Thymus (tissue), 11 donors: ENCODE data around the gene PLXNC1. TPM values are rescaled to one million over a fixed set of nuclear protein-coding genes. Genes with fewer than 3 reads are reported as not detected.

Source experiments
- DNase-seq, 9 donors: peaks; one replicate each; pipeline ENCODE4 v3.0.0-alpha.2; 2013; ENCODE audit warnings: low spot score in 9 of 9, low read depth in 6 of 9, missing footprints in 1 of 9
- H3K27ac ChIP-seq, 2 donors: one replicate each; pipeline ENCODE4 v1.5.1; 2013; ENCODE audit warnings: control low read depth in 1 of 2, low read depth in 1 of 2, low read length in 1 of 2, mild to moderate bottlenecking in 1 of 2, moderate library complexity in 1 of 2
- H3K27me3 ChIP-seq, 2 donors: one replicate each; pipeline ENCODE4 v1.5.1; 2013; ENCODE audit warnings: low read length in 1 of 2; ENCODE audit not compliant: control insufficient read depth in 2 of 2, insufficient read depth in 1 of 2
- H3K36me3 ChIP-seq, 2 donors: one replicate each; pipeline ENCODE4 v1.5.1; 2013; ENCODE audit warnings: low read length in 1 of 2, mild to moderate bottlenecking in 1 of 2, moderate library complexity in 1 of 2; ENCODE audit not compliant: control insufficient read depth in 2 of 2, insufficient read depth in 2 of 2
- H3K4me1 ChIP-seq, 2 donors: one replicate each; pipeline ENCODE4 v1.5.1; 2013; ENCODE audit warnings: low read length in 2 of 2; ENCODE audit not compliant: control insufficient read depth in 2 of 2, insufficient read depth in 2 of 2
- H3K4me3 ChIP-seq, 2 donors: one replicate each; pipeline ENCODE4 v1.5.1; 2013; ENCODE audit warnings: low read length in 2 of 2, control low read depth in 1 of 2, mild to moderate bottlenecking in 1 of 2
- H3K9me3 ChIP-seq, 2 donors: one replicate each; pipeline ENCODE4 v1.5.1; 2013; ENCODE audit warnings: low read length in 1 of 2, mild to moderate bottlenecking in 1 of 2; ENCODE audit not compliant: control insufficient read depth in 2 of 2, insufficient read depth in 1 of 2
- WGBS: extraction: QIAGEN DNeasy Blood & Tissue Kit; methylation state at CpG from one replicate; pipeline ENCODE4 v1.1.7; 2013; 5-methylcytosine and 5-hydroxymethylcytosine counted together
- polyA plus RNA-seq: library from polyadenylated mRNA; stranded (reverse); fragments of 200-250 nt; gene quantifications from one replicate; pipeline ENCODE4 v1.2.3, GENCODE V29; 2013
- total RNA-seq: library from RNA; stranded (reverse); fragments of 120-200 nt; gene quantifications from one replicate; pipeline ENCODE4 v1.2.4, GENCODE V29; 2013
- donor health status: healthy.

Gene PLXNC1
- total and polyA plus RNA-seq, 2 donors = 3.7 to 11.0 TPM

DNA sequence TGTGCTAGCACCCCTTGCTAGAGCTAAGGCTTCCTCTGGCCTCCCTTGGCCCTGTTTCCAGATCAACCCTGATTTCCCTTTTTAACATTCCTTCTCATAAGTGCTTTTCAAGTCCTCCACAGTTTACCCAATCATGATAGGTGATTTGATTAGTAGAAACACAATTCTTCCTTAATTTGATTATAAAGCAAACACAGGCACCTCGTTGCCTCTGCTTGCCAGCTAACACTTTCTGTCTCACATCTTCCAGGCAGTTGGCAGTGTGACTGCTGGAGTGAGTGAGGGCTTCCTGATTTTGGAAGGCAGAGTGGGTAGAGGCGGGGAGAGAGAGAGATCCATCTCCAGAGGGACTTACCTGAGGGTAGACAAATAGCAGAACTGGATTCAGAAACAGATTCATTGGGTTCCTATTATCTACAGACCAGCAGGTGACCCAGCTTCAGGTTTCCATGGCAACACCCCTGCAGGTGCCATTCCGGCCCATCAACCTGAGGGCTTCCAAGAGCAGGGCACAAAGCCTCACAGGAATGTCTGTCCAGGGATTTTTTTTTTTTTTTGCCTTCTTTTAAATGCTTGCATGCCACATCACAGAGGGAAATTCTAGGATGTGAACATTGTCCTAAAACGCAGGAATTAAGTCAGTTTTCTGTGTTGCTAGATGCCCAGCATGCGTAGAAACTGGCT is 77.7 kb downstream of the PLXNC1 start:
- peaks cover 3 to 10% of the 10 kb centered on the region in 2 donors for H3K4me1 ChIP-seq
- no peaks in the 10 kb centered on the region for H3K36me3 ChIP-seq
- DNase-seq = no peak
- 96% methylated on average over 5 of the region's 5 CpGs for WGBS
- no peak overlapping the region for H3K27ac ChIP-seq
- H3K9me3 ChIP-seq = no peaks in the 10 kb centered on the region
- no peaks in the 10 kb centered on the region for H3K27me3 ChIP-seq
- H3K4me3 ChIP-seq = no peak overlapping the region

DNA sequence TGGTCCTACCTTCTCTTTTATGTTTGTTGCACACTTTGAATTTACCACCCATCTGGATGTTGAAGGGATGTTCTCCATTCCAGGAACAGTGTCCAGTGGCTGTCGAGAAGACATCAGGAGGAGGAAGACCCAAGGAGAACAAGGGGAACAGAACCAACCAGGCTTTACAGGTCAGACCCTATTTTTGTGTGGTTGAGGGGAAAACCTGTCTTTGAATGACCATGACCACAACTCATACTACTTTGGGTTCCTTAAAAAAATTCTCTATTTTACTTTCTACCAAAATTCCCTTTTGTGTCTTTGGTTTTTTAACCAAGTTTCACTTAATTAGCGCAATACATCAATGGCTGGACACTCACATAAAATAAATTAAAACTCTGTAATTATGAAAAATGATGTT is 78.7 kb downstream of the PLXNC1 start:
- H3K27ac ChIP-seq = no peak overlapping the region
- H3K4me3 ChIP-seq = no peak overlapping the region
- peaks cover 3 to 10% of the 10 kb centered on the region in 2 donors for H3K4me1 ChIP-seq
- 97% methylated on average over 2 of the region's 2 CpGs for WGBS
- H3K27me3 ChIP-seq = no peaks in the 10 kb centered on the region
- H3K36me3 ChIP-seq = no peaks in the 10 kb centered on the region
- H3K9me3 ChIP-seq = no peaks in the 10 kb centered on the region
- DNase-seq = no peak

DNA sequence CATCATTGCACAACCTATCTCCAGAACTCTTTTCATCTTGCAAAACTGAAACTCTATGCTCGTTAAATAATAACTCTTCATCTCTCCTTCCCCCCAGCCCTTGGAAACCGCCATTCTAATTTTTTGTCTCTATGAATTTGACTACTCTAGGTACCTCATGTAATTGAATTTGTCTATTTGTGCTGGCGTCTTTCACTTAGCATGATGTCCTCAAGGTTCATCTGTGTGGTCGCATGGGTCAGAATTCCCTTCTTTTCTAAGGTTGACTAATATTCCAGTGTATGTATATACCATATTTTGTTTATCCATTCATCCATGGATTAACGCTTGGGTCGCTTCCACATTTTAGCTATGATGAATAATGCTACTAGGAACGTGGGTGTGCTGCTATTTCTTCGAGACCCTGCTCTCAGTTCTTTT is 80.1 kb downstream of the PLXNC1 start:
- Histone ChIP-seq H3K27me3 (no peaks in the 10 kb centered on the region), H3K27ac (no peak overlapping the region), H3K4me3 (no peak overlapping the region), H3K4me1 (peaks cover 3 to 10% of the 10 kb centered on the region in 2 donors), H3K36me3 (no peaks in the 10 kb centered on the region), H3K9me3 (no peaks in the 10 kb centered on the region)
- 95% methylated on average over 8 of the region's 8 CpGs for WGBS
- no peak for DNase-seq

DNA sequence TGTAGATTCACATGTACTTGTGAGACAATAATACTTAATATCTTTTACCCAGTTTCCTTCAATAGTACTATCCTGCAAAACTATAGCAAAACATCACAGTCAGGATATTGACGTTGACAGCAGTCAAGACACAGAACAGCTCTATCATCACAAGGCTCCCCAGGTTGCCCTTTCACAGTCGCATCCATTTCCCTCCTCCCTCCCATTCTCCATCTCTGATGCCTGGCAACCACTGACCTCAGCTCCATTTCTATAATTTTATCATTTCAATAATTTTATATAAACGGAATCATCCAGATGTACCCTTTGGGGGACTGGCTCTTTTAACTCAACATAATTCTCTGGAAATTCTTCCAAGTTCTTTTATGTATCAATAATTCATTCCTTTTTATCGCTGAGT is 81.5 kb downstream of the PLXNC1 start:
- Histone ChIP-seq H3K4me3 (no peak overlapping the region), H3K4me1 (peaks cover 3 to 10% of the 10 kb centered on the region in 2 donors), H3K36me3 (no peaks in the 10 kb centered on the region), H3K9me3 (no peaks in the 10 kb centered on the region), H3K27ac (no peak overlapping the region), H3K27me3 (no peaks in the 10 kb centered on the region)
- no peak for DNase-seq
- 86% methylated on average over 4 of the region's 4 CpGs for WGBS

DNA sequence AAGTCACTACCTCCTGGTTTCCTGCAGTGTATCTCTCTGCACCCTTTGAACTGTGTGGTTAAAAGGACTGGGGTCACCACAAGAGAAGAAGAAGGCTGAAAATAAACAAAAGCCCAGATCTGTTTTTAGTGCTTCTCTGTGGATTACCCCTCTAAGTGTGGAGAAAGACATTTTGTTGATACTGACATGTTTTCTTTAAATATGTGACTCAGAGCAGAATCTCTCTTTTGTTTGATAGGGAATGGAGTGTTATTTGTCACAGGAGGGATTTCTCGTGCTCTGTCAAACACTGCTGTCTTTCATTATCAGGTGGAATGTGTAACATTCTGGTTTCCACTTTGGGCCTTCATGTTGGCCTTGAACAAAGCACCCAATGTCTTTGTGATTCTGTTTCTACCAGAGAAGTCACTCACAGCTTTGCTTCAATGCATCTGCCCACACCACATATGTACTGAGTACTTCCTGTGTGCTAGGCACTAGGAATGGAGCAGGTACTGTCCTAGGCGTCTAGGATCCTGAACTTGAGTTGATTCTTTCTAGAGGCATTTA is 82.1 kb downstream of the PLXNC1 start:
- no peaks in the 10 kb centered on the region for H3K36me3 ChIP-seq
- H3K27ac ChIP-seq = no peak overlapping the region

DNA sequence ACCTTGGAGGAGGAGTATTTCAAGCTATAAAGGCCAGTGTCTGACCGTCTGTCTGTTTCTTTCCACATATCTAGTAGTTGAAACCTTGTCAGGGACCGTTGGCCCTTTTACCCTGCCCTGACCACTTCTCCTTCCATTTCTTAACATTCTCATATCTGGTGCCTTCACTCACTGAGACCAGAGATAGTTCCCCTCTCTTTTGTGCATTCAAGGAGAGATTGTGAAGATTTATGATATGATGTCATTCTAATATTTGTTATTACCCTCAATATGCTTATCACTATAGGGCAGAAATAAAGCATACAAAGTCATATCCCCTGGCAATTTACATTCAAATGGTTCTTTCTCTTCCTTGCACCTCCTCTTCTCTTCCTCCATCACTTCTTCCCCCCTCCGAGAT is 83.3 kb downstream of the PLXNC1 start:
- peaks cover 3 to 10% of the 10 kb centered on the region in 2 donors for H3K4me1 ChIP-seq
- H3K4me3 ChIP-seq = no peak overlapping the region
- WGBS = 94% methylated on average over 3 of the region's 3 CpGs
- H3K27me3 ChIP-seq = no peaks in the 10 kb centered on the region
- no peak for DNase-seq
- H3K9me3 ChIP-seq = no peaks in the 10 kb centered on the region
- H3K36me3 ChIP-seq = no peaks in the 10 kb centered on the region
- H3K27ac ChIP-seq = no peak overlapping the region

More for the DNA sequence above, 82.1 kb downstream of the PLXNC1 start:
- H3K27me3 ChIP-seq = no peaks in the 10 kb centered on the region
- H3K9me3 ChIP-seq = no peaks in the 10 kb centered on the region
- H3K4me3 ChIP-seq = no peak overlapping the region
- peaks cover 3 to 10% of the 10 kb centered on the region in 2 donors for H3K4me1 ChIP-seq
- 82% methylated on average over 2 of the region's 2 CpGs for WGBS
- DNase-seq = peak in 1 of 9 donors; percentile 47

DNA sequence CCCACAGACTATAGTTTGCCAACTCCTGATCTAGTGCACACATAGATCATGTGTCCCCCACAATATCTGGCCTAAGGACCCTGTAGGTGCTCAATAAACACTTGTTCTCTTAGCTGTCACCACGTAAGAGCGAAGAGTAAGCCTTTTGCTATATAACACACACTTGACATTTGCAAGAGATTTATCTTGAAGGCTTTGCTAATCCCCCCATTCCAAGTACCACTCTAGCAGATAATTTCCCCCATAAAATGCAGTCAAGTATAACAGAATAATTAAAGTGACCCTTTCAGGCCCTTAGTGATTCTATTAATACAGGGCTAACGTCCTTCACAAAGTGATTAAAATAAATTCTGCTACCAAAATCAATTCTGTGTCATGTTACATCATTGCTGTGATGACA is 87.5 kb downstream of the PLXNC1 start:
- DNase-seq = no peak
- no peak overlapping the region for H3K27ac ChIP-seq
- WGBS = 93% methylated on average over 3 of the region's 3 CpGs
- no peaks in the 10 kb centered on the region for H3K9me3 ChIP-seq
- no peaks in the 10 kb centered on the region for H3K27me3 ChIP-seq
- H3K4me1 ChIP-seq = no peaks in the 10 kb centered on the region
- H3K4me3 ChIP-seq = no peak overlapping the region
- H3K36me3 ChIP-seq = no peaks in the 10 kb centered on the region

DNA sequence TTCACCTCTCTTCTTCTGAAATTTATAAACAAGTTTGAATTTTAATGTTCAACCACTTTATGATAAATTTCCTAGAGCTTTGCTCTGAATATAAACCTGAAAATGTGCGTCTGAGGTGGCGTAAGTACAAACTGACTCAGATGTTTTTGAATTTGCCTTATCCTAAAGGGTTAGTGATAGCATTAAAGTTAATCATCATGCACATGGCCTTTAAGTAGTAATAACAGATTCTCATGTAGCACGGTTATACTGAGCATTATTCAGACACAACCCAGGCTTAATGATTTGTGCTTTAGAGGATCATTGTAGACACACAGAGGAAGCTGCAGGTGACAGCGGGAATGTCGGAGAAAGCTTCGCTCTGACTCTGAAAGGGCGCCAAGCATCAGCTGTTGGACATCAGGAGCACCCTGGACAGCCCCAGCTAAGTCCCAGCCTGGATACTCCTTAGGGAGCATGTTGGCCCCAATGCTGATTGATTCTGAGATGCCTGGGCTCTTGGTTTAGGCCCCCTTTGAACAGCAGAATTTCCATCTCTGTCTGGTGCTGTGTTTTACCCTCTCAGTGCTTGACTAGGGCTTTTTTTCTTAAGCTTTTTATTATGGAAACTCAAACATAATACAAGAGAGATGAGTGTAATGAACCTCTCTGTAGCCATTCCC is 91.1 kb downstream of the PLXNC1 start:
- no peak overlapping the region for H3K27ac ChIP-seq
- H3K4me3 ChIP-seq = no peak overlapping the region
- no peaks in the 10 kb centered on the region for H3K36me3 ChIP-seq
- H3K27me3 ChIP-seq = no peaks in the 10 kb centered on the region
- WGBS = 96% methylated on average over 7 of the region's 7 CpGs
- H3K4me1 ChIP-seq = peaks cover 2% of the 10 kb centered on the region in 2 donors
- no peak for DNase-seq
- H3K9me3 ChIP-seq = no peaks in the 10 kb centered on the region

DNA sequence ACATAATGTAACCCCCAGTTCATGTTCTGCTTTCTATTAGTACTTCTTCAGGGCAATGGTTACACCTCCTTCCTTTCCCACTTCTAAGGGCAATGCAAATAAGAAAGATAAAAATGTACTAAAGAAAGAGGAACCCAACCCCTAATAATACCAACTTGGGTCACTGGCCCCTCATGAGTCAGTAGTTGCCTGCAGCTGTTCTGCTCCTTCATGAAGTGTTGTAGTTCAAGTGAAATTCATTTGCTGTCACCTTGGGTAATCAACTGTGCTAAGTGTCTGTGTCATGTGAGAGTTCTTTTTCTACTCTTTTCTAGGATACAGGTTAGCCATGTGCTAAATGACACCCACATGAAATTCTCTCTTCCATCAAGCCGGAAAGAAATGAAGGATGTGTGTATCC is 91.8 kb downstream of the PLXNC1 start:
- Histone ChIP-seq H3K9me3 (no peaks in the 10 kb centered on the region), H3K27me3 (no peaks in the 10 kb centered on the region), H3K27ac (no peak overlapping the region), H3K36me3 (no peaks in the 10 kb centered on the region), H3K4me1 (peaks cover 9% of the 10 kb centered on the region in 2 donors), H3K4me3 (no peak overlapping the region)
- WGBS = 100% methylated on average over 1 of the region's 1 CpG
- DNase-seq = no peak
